Left lung (tissue), 10 donors: ENCODE results near the gene IGFLR1. TPM values are rescaled to one million over a fixed set of nuclear protein-coding genes. Genes with fewer than 3 reads are reported as not detected.

Source experiments
- ATAC-seq: fragments of 200-7000 bp; cut with Tn5 transposase; one replicate; pipeline ENCODE4 v1.9.1; 2020; ENCODE audit warnings: moderate library complexity
- DNase-seq, 4 donors: peaks; one replicate each; pipeline ENCODE4 v3.0.0-alpha.2; 2013 to 2020
- H3K27ac ChIP-seq, 2 donors: fragments of 200-600 bp; sonication (generic) in 1 of 2; one replicate each; pipeline versions ENCODE4 v1.5.0 to v1.8.0; 2020 to 2021
- H3K27me3 ChIP-seq, 2 donors: fragments of 200-600 bp; sonication (generic) in 1 of 2; one replicate each; pipeline versions ENCODE4 v1.5.0 to v1.8.0; 2020 to 2021
- H3K36me3 ChIP-seq, 2 donors: fragments of 200-600 bp; sonication (generic) in 1 of 2; one replicate each; pipeline versions ENCODE4 v1.5.0 to v1.8.0; 2020 to 2021
- H3K4me1 ChIP-seq, 2 donors: fragments of 200-600 bp; one replicate each; pipeline ENCODE4 v1.8.0; 2021
- H3K4me3 ChIP-seq, 2 donors: fragments of 200-600 bp; sonication (generic) in 1 of 2; one replicate each; pipeline versions ENCODE4 v1.5.0 to v1.8.0; 2020 to 2021; ENCODE audit warnings: mild to moderate bottlenecking in 1 of 2
- H3K9me3 ChIP-seq, 2 donors: fragments of 200-600 bp; sonication (generic) in 1 of 2; one replicate each; pipeline versions ENCODE4 v1.5.0 to v1.8.0; 2020 to 2021
- intact Hi-C, 2 donors: fragments of 100-400 bp; cut with DNase I; formaldehyde crosslinking; loops; one replicate each; pipeline versions ENCODE4 v1.11.2 to v1.14.2; 2022
- polyA plus RNA-seq, 6 donors: library from polyadenylated mRNA; unstranded; fragments of 120-200 nt; gene quantifications; one replicate each; pipeline ENCODE4 v1.2.1, GENCODE V29; 2013; ENCODE audit not compliant: insufficient read length in 6 of 6
- total RNA-seq, 2 donors: library from RNA; stranded (reverse); fragmentation: NEBNext Ultra II Directional; extraction: Animal tissue kit (Norgen Biotek cat#: 25700); gene quantifications; one replicate each; pipeline ENCODE4 v1.2.1, GENCODE V29; 2021
- TF ChIP-seq, protein P1 (sequence below), 2 donors: fragments of 200-600 bp; sonication (generic) in 1 of 2; IDR thresholded peaks; one replicate each; pipeline versions ENCODE4 v1.5.0 to v1.8.0; 2021; ENCODE audit warnings: antibody characterized with exemption in 2 of 2
- donor health status: DM: no; HTN: yes; CAD: no.
- donor health status: DM: no; HTN: no; CAD: no.

Gene IGFLR1
- total and polyA plus RNA-seq, 8 donors, result 2.0 to 25.8 (median 5.6) TPM

DNA sequence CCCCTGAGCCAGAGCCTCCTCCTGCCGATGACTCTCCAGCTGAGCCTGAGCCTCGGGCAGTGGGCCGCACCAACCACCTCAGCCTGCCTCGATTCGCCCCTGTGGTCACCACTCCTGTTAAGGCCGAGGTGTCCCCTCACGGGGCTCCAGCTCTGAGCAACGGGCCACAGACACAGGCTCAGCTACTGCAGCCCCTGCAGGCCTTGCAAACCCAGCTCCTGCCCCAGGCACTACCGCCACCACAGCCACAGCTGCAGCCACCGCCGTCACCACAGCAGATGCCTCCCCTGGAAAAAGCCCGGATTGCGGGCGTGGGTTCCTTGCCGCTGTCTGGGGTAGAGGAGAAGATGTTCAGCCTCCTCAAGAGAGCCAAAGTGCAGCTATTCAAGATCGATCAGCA is 20.9 kb downstream of the IGFLR1 start:
- TF ChIP-seq, protein P1, sequence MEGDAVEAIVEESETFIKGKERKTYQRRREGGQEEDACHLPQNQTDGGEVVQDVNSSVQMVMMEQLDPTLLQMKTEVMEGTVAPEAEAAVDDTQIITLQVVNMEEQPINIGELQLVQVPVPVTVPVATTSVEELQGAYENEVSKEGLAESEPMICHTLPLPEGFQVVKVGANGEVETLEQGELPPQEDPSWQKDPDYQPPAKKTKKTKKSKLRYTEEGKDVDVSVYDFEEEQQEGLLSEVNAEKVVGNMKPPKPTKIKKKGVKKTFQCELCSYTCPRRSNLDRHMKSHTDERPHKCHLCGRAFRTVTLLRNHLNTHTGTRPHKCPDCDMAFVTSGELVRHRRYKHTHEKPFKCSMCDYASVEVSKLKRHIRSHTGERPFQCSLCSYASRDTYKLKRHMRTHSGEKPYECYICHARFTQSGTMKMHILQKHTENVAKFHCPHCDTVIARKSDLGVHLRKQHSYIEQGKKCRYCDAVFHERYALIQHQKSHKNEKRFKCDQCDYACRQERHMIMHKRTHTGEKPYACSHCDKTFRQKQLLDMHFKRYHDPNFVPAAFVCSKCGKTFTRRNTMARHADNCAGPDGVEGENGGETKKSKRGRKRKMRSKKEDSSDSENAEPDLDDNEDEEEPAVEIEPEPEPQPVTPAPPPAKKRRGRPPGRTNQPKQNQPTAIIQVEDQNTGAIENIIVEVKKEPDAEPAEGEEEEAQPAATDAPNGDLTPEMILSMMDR (IDR thresholded peaks at IDR 0.05), result no peak
- H3K4me1 ChIP-seq, result peaks cover 5 to 26% of the 10 kb centered on the region in 2 donors
- no peaks in the 10 kb centered on the region for H3K9me3 ChIP-seq
- no peaks in the 10 kb centered on the region for H3K27me3 ChIP-seq
- no peak overlapping the region for H3K27ac ChIP-seq
- H3K4me3 ChIP-seq, result no peak overlapping the region
- no peak for ATAC-seq
- peaks cover 0 to 68% of the 10 kb centered on the region in 2 donors for H3K36me3 ChIP-seq
- intact Hi-C loops, result no loop called here
- no peak for DNase-seq

DNA sequence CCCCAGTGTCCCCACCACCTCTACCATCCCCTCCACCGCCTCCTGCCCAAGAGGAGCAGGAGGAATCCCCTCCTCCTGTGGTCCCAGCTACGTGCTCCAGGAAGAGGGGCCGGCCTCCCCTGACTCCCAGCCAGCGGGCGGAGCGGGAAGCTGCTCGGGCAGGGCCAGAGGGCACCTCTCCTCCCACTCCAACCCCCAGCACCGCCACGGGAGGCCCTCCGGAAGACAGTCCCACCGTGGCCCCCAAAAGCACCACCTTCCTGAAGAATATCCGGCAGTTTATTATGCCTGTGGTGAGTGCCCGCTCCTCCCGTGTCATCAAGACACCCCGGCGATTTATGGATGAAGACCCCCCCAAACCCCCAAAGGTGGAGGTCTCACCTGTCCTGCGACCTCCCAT is 21.6 kb downstream of the IGFLR1 start:
- intact Hi-C loops, result no loop called here
- DNase-seq, result no peak
- H3K4me3 ChIP-seq, result no peak overlapping the region
- ATAC-seq, result no peak
- H3K27me3 ChIP-seq, result no peaks in the 10 kb centered on the region
- peaks cover 0 to 61% of the 10 kb centered on the region in 2 donors for H3K36me3 ChIP-seq
- H3K4me1 ChIP-seq, result peaks cover 10 to 33% of the 10 kb centered on the region in 2 donors
- H3K27ac ChIP-seq, result no peak overlapping the region
- TF ChIP-seq, protein P1 (IDR thresholded peaks at IDR 0.05), result no peak
- no peaks in the 10 kb centered on the region for H3K9me3 ChIP-seq

DNA sequence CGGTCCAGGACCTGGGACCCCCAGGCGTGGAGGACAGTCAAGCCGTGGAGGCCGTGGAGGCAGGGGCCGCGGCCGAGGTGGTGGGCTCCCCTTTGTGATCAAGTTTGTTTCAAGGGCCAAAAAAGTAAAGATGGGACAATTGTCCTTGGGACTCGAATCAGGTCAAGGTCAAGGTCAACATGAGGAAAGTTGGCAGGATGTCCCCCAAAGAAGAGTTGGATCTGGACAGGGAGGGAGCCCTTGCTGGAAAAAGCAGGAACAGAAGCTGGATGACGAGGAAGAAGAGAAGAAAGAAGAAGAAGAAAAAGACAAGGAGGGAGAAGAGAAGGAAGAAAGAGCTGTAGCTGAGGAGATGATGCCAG is 22.1 kb downstream of the IGFLR1 start:
- intact Hi-C loops, result no loop called here
- peaks cover 12 to 37% of the 10 kb centered on the region in 2 donors for H3K4me1 ChIP-seq
- no peaks in the 10 kb centered on the region for H3K27me3 ChIP-seq
- peaks cover 0 to 56% of the 10 kb centered on the region in 2 donors for H3K36me3 ChIP-seq
- no peak overlapping the region for H3K27ac ChIP-seq
- TF ChIP-seq, protein P1 (IDR thresholded peaks at IDR 0.05), result no peak
- no peaks in the 10 kb centered on the region for H3K9me3 ChIP-seq
- ATAC-seq (no peak), DNase-seq (no peak)
- no peak overlapping the region for H3K4me3 ChIP-seq

DNA sequence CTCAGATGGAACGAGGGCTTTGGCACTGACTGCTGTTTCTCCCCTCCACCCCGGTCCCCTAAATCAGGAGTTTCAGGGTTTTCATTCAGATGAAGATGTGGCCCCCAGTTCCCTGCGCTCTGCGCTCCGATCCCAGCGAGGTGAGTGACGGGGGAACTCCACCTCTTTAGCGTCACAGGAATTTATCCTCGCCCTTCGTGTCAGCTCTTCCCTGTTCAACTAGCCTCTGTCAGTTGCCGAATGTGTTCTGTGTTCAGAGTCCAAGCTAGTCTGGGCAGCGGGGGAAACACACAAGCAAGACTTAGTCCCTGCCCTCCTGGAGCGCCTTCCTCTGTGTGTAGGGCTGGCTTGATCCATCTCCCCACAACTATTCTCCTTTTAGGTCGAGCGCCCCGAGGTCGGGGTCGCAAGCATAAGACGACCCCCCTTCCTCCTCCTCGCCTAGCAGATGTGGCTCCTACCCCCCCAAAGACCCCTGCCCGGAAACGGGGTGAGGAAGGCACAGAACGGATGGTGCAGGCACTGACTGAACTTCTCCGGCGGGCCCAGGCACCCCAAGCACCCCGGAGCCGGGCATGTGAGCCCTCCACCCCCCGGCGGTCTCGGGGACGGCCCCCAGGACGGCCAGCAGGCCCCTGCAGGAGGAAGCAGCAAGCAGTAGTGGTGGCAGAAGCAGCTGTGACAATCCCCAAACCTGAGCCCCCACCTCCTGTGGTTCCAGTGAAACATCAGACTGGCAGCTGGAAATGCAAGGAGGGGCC is 22.7 kb downstream of the IGFLR1 start:
- intact Hi-C loops, result no loop called here
- Histone ChIP-seq H3K4me3 (peak overlapping the region in 1 of 2 donors; percentile 95), H3K27ac (no peak overlapping the region)

More for the DNA sequence above, 22.7 kb downstream of the IGFLR1 start:
- DNase-seq, result peak in 1 of 4 donors; percentile 79
- TF ChIP-seq, protein P1 (IDR thresholded peaks at IDR 0.05), result no peak
- no peak for ATAC-seq
- H3K27me3 ChIP-seq, result no peaks in the 10 kb centered on the region
- H3K9me3 ChIP-seq, result no peaks in the 10 kb centered on the region
- H3K4me1 ChIP-seq, result peaks cover 12 to 37% of the 10 kb centered on the region in 2 donors
- H3K36me3 ChIP-seq, result peaks cover 0 to 51% of the 10 kb centered on the region in 2 donors
